ENCODE results near the gene FMN2.

GRCh38 chr1:240402326-240402725, 310.6 kb downstream of the FMN2 start:
- TF ChIP-seq CTCF (IDR thresholded peaks at IDR 0.05; ENCODE audit: poor library complexity) (no peak), EZH2phosphoT487 (IDR thresholded peaks at IDR 0.05; ENCODE audit: low read depth, severe bottlenecking, unreplicated experiment) (no peak), EZH2 (IDR thresholded peaks at IDR 0.05; ENCODE audit: borderline replicate concordance) (no peak)
